HEK293T (cell line): ENCODE data around the gene SLC66A2.

ENCODE experiments used
- ARNT ChIP-seq: fragments of 450-650 bp; IDR thresholded peaks from 2 replicates; pipeline ENCODE4 v1.6.1; 2017; ENCODE audit warnings: mild to moderate bottlenecking
- FOXM1 ChIP-seq: fragments of 450-650 bp; IDR thresholded peaks from 2 replicates; pipeline ENCODE4 v1.6.1; 2017; ENCODE audit warnings: mild to moderate bottlenecking, borderline replicate concordance
- HDGF ChIP-seq: fragments of 450-650 bp; IDR thresholded peaks from 2 replicates; pipeline ENCODE4 v1.6.1; 2017; ENCODE audit warnings: antibody characterized with exemption, borderline replicate concordance
- LEF1 ChIP-seq: fragments of 450-650 bp; IDR thresholded peaks from 2 replicates; pipeline ENCODE4 v1.6.1; 2017; ENCODE audit warnings: mild to moderate bottlenecking, borderline replicate concordance
- SP1 ChIP-seq: fragments of 450-650 bp; IDR thresholded peaks from 2 replicates; pipeline ENCODE4 v1.6.1; 2017
- ZNF384 ChIP-seq: fragments of 450-650 bp; IDR thresholded peaks from 2 replicates; pipeline ENCODE4 v1.6.1; 2016

DNA sequence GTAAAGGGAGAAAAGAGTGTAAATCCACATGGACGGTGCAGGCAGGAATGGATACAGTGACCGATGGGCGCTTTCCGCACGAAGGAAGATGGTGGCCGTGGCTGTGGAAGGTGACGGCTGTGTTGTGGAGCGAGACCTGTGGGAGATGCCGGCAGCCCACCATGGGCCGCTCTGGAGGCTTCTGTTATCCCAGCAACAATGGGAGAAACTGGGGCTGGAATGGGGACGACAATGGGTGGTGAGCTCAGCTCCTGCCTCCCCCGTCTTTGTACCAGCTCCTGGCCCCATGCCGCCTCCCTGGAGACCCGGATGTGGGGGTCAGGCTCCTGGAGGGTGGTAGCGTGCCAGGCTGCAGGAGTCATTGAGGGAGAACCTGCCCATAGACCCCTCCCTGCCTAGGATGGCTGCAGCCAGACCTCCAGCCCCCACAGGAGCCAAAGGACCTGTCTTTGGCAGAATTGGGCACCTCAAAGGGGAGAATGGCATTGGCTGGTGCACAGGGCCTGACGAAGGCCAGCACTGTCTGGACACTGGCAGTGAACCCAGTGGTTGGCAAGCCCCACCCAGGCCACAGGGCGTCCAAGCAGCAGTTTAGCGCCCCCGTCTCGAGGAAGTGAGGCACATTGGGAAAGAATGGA, 72.6 kb downstream of the SLC66A2 start:
- TF ChIP-seq ARNT (no peak), LEF1 (no peak), ZNF384 (no peak), HDGF (no peak), FOXM1 (no peak), SP1 (no peak)
